GM12874 (cell line): Measurements from ENCODE around the gene SLC25A26.
A peak's percentile ranks its signal among the peaks of the same experiment; 100 is the strongest.

Experiments used
- CTCF ChIP-seq: IDR thresholded peaks from 2 replicates; pipeline ENCODE4 v1.5.1; 2011; ENCODE audit warnings: low read depth, mild to moderate bottlenecking, control low read depth, low read length, moderate library complexity; ENCODE audit not compliant: insufficient read depth

The SLC25A26 gene

GRCh38 chr3:66376568-66376967 lies 155.8 kb downstream of the SLC25A26 start:
- no peak for TF ChIP-seq CTCF

- TF ChIP-seq CTCF = no peak
Observed at GRCh38 chr3:66377800-66378199, 157.0 kb downstream of the SLC25A26 start.

GRCh38 chr3:66378256-66378655 lies 157.5 kb downstream of the SLC25A26 start:
- peak; percentile 53 for TF ChIP-seq CTCF

- TF ChIP-seq CTCF = no peak
Observed at GRCh38 chr3:66379565-66379964, 158.8 kb downstream of the SLC25A26 start.

- no peak for TF ChIP-seq CTCF
Observed at GRCh38 chr3:66380200-66380932, 159.6 kb downstream of the SLC25A26 start.

- TF ChIP-seq CTCF = no peak
Observed at GRCh38 chr3:66381626-66382025, 160.8 kb downstream of the SLC25A26 start.

GRCh38 chr3:66382142-66382541 lies 161.3 kb downstream of the SLC25A26 start:
- no peak for TF ChIP-seq CTCF
